ENCODE results near the gene ISLR2. TPM values are rescaled to one million over a fixed set of nuclear protein-coding genes. Genes with fewer than 3 reads are reported as not detected.

Gene ISLR2
- total and polyA plus RNA-seq, 2 donors (not counting 3 experiments of a cell fraction or from before 2014, with no cell fraction given) = not detected

DNA sequence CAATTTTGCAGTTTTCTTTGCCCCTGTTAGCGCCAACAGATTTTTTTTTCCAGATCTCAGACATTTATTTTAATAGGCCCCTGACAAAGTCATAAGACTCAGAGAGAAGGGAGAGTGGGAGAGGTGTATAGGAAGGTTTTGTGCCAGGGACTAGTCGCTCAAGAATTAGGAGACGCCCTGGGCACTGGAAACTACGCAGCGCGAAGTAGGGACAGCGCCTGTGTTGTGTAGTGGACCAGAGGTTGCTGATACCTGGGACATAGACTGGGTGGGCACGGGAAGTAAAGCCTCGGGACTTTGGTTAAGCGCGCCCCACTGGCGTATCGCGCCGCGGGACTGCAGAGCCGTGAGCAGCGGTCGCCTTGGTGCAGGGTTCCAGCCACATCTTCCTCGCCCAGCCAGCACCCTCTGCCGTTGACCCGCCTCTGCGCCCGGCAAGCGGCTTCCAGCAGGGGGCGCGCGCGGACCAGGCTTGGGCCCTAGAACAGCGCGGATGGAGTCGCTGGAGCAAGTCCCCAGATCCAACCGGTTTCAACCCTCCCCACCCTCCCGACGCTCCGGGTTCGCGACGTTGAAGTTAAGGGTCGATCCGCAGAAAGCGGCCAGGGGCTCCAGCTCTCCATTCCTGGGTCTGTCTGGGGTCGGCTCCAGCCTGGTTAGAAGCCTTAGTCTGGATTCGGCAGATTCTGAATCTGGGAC is 3.0 kb upstream of the ISLR2 start:
- ChIA-PET POLR2A (no interaction called here), CTCF (interaction anchor here (1.0 to 3.7 kb wide), 11 partner anchors 11 to 195 kb away, joined by 3 to 115 read pairs (median 11); no protein-coding TSS in a partner anchor)
- H3K27ac ChIP-seq (ENCODE audit: insufficient read depth, low read depth, low read length) = no peak overlapping the region
- no peaks in the 10 kb centered on the region for H3K9me3 ChIP-seq (replicated peaks; ENCODE audit: control insufficient read depth, insufficient read depth, low read length)
- peak overlapping the region in 1 of 3 experiments; percentile 14 for H3K4me3 ChIP-seq (replicated peaks in 1 of 3; ENCODE audit: insufficient read depth in 1 of 3, low read depth in 1 of 3, low read length in 3 of 3)
- H3K36me3 ChIP-seq (ENCODE audit: control insufficient read depth in 2 of 2, extremely low read depth in 1 of 2, insufficient read depth in 2 of 2, low read length in 2 of 2) = no peaks in the 10 kb centered on the region
- H3K9me1 ChIP-seq (replicated peaks; ENCODE audit: control insufficient read depth, extremely low read depth, insufficient read depth, low read length) = no peaks in the 10 kb centered on the region
- H3K4me2 ChIP-seq (ENCODE audit: insufficient read depth, low read length) = no peak overlapping the region
- peaks cover 56 to 71% of the 10 kb centered on the region in 2 experiments for H3K27me3 ChIP-seq (ENCODE audit: control insufficient read depth in 2 of 2, insufficient read depth in 2 of 2, low read length in 2 of 2)
- H2AFZ ChIP-seq (ENCODE audit: low read depth, low read length) = no peak overlapping the region
- peaks cover 4% of the 10 kb centered on the region for H3K4me1 ChIP-seq (ENCODE audit: control insufficient read depth, extremely low read depth, insufficient read depth, low read length)
- intact Hi-C loops (cut with micrococcal nuclease) = loop anchor here (2.0 kb wide), 1 partner anchor 175 kb away; no protein-coding TSS in a partner anchor
- peak; percentile 65 for FAIRE-seq
- H4K20me1 ChIP-seq (replicated peaks; ENCODE audit: control insufficient read depth, extremely low read depth, insufficient read depth, low read length) = no peaks in the 10 kb centered on the region
- TF ChIP-seq MYC (IDR thresholded peaks at IDR 0.05; ENCODE audit: low read depth, low read length) = no peak
- TF ChIP-seq, protein P1, sequence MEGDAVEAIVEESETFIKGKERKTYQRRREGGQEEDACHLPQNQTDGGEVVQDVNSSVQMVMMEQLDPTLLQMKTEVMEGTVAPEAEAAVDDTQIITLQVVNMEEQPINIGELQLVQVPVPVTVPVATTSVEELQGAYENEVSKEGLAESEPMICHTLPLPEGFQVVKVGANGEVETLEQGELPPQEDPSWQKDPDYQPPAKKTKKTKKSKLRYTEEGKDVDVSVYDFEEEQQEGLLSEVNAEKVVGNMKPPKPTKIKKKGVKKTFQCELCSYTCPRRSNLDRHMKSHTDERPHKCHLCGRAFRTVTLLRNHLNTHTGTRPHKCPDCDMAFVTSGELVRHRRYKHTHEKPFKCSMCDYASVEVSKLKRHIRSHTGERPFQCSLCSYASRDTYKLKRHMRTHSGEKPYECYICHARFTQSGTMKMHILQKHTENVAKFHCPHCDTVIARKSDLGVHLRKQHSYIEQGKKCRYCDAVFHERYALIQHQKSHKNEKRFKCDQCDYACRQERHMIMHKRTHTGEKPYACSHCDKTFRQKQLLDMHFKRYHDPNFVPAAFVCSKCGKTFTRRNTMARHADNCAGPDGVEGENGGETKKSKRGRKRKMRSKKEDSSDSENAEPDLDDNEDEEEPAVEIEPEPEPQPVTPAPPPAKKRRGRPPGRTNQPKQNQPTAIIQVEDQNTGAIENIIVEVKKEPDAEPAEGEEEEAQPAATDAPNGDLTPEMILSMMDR (IDR thresholded peaks at IDR 0.05; ENCODE audit: extremely low read depth in 1 of 2, insufficient read depth in 1 of 2, low read depth in 1 of 2, low read length in 2 of 2) = peak; percentile 95 to 100
- no peak for TF ChIP-seq JUN (IDR thresholded peaks at IDR 0.05; ENCODE audit: borderline replicate concordance, insufficient read depth, insufficient read length, low read depth)
- no peak for TF ChIP-seq FOS (IDR thresholded peaks at IDR 0.05; ENCODE audit: borderline replicate concordance, insufficient read depth, low read length)
- peak; percentile 75 for DNase-seq (ENCODE audit: low read depth, low spot score)
- H3K79me2 ChIP-seq (ENCODE audit: control insufficient read depth, insufficient read depth, low read length) = no peaks in the 10 kb centered on the region
- BruUV-seq (replicated peaks) = no TSS peak
- no peak overlapping the region for H3K9ac ChIP-seq (replicated peaks; ENCODE audit: extremely low read depth, insufficient read depth, low read length)
- dilution Hi-C loops (cut with MboI; ENCODE audit: extremely low pct_ligation_motif_present, low sequenced_read_pairs) = no loop called here
